AG04449 (cell line): ENCODE results near the gene HBG1.

Experiments used
- CTCF ChIA-PET: fragments of 350-600 bp; formaldehyde crosslinking; extraction: SDS; loops from one replicate; lab custom pipeline; 2021; ENCODE audit warnings: antibody characterized with exemption; lab: Yijun Ruan, JAX
- POLR2A ChIA-PET: fragments of 400-600, 350-600 bp; formaldehyde crosslinking; extraction: SDS; loops from one replicate; lab custom pipeline; 2020; ENCODE audit warnings: antibody characterized with exemption, inconsistent platforms; lab: Yijun Ruan, JAX
- DNase-seq: peaks from one replicate; pipeline ENCODE4 v3.0.0-alpha.2; 2010; ENCODE audit warnings: low read depth, low spot score
- H3K4me3 ChIP-seq: 2 replicates; pipeline ENCODE4 v1.5.1; 2011; ENCODE audit warnings: low read depth, mild to moderate bottlenecking, control low read depth, low read length
- TF ChIP-seq, protein P1 (sequence below): IDR thresholded peaks from one replicate; pipeline ENCODE4 v1.5.1; 2011; ENCODE audit warnings: mild to moderate bottlenecking, moderate library complexity, low read length, control low read depth, inconsistent platforms; ENCODE audit not compliant: insufficient read depth; ENCODE audit errors: missing control alignments

The HBG1 gene

DNA sequence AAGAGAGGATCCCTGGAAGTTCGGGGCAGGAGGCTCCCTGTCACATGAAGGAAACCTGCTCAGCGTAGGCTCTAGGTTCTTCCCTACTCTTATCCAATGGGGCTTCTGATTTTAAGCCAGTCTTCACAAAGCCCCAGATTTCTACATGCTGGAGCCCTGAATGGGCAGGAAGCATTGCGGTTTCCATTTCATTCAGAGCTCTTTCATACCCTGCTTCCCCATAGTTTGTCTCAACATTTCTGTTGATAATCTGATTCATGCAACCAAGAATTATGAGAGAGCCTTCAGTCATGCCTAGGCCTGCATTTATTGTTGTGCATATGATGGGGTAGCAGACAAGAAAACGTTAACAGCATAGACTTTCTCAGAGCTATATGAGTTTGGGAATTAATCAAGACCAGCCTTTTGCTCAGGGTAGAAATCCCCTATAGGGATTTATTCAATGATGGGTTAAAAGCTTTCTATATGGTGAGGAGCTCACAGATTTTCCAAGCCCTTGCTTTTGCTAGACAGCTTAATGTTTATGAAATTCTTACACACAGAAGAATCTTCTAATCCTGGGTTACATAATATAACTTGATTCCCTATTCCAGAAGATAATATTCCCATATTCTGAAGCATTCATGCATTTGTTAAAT lies 36.2 kb upstream of the HBG1 start:
- TF ChIP-seq, protein P1, sequence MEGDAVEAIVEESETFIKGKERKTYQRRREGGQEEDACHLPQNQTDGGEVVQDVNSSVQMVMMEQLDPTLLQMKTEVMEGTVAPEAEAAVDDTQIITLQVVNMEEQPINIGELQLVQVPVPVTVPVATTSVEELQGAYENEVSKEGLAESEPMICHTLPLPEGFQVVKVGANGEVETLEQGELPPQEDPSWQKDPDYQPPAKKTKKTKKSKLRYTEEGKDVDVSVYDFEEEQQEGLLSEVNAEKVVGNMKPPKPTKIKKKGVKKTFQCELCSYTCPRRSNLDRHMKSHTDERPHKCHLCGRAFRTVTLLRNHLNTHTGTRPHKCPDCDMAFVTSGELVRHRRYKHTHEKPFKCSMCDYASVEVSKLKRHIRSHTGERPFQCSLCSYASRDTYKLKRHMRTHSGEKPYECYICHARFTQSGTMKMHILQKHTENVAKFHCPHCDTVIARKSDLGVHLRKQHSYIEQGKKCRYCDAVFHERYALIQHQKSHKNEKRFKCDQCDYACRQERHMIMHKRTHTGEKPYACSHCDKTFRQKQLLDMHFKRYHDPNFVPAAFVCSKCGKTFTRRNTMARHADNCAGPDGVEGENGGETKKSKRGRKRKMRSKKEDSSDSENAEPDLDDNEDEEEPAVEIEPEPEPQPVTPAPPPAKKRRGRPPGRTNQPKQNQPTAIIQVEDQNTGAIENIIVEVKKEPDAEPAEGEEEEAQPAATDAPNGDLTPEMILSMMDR = no peak
- POLR2A ChIA-PET = no interaction called here
- CTCF ChIA-PET = interaction anchor here (1.0 kb wide), 1 partner anchor 84 kb away, joined by 3 read pairs; no protein-coding TSS in a partner anchor
- H3K4me3 ChIP-seq = no peak overlapping the region
- no peak for DNase-seq

DNA sequence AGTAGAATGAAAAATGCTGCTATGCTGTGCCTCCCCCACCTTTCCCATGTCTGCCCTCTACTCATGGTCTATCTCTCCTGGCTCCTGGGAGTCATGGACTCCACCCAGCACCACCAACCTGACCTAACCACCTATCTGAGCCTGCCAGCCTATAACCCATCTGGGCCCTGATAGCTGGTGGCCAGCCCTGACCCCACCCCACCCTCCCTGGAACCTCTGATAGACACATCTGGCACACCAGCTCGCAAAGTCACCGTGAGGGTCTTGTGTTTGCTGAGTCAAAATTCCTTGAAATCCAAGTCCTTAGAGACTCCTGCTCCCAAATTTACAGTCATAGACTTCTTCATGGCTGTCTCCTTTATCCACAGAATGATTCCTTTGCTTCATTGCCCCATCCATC lies 35.0 kb upstream of the HBG1 start:
- H3K4me3 ChIP-seq = no peak overlapping the region
- CTCF ChIA-PET = no interaction called here
- POLR2A ChIA-PET = no interaction called here
- TF ChIP-seq, protein P1 = no peak
- DNase-seq = no peak

DNA sequence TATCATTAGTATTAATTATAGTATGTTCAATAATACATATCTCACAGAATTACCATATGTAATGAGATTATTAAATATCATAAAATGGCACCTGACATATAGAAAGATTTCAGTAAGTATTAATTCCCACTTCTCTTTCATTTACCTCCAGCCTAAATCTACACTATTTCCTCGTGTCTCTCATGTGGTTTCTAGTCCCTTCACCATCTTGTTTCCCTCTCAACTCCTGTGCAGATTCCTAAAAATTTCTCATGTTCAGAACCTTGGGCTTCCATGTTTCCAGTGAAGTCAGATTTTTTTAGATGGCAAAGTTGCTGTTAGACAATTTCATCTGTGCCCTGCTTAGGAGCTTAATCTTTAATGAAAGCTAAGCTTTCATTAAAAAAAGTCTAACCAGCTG lies 34.2 kb upstream of the HBG1 start:
- ChIA-PET CTCF (no interaction called here), POLR2A (no interaction called here)

DNA sequence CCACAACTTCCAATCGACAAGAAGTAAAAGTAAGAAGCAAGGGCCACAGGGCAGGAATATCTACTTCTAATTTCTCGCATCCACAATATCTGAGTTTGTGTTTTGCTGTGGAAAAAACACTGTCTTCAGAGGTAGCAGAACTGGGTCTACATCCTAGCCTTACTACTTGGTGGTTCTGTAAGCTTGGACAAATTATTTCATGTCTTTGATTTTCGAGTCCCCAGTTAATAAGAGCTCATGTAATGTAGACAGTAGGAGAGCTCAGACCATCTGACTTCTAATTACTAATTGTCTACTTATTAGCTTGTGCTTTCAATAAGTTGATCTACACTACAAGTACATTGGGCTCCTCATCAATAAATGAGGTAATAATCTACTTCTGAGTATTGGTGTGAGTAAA lies 33.4 kb upstream of the HBG1 start:
- POLR2A ChIA-PET = interaction anchor here (0.6 kb wide), 1 partner anchor 46 kb away, joined by 3 read pairs; no protein-coding TSS in a partner anchor
- no peak for DNase-seq
- no peak overlapping the region for H3K4me3 ChIP-seq
- CTCF ChIA-PET = no interaction called here
- TF ChIP-seq, protein P1 = no peak

More for the DNA sequence above, 34.2 kb upstream of the HBG1 start:
- H3K4me3 ChIP-seq = no peak overlapping the region
- TF ChIP-seq, protein P1 = no peak
- no peak for DNase-seq

DNA sequence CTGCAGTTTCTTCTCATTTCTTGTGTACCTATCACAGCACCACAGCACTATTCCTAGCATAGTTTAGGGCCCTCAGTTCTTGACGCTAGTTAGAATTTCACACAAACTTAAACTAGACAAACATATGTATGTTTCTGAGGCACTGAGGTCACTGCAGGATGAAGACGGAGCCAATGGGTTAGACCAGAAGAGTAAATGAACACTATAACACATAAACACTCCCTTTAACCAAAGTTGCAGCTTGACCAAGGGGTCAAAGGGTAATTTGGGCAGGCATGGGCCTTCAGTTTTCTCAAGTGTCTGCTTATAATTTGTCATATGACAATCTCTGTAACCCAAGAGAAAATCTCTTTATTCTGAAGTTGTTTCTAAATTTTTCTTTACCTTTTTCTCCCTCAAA lies 33.0 kb upstream of the HBG1 start:
- DNase-seq = no peak
- TF ChIP-seq, protein P1 = no peak
- ChIA-PET POLR2A (no interaction called here), CTCF (interaction anchor here (1.2 to 1.5 kb wide), 2 partner anchors 8 to 21 kb away, joined by 3 to 6 read pairs; no protein-coding TSS in a partner anchor)
- no peak overlapping the region for H3K4me3 ChIP-seq

DNA sequence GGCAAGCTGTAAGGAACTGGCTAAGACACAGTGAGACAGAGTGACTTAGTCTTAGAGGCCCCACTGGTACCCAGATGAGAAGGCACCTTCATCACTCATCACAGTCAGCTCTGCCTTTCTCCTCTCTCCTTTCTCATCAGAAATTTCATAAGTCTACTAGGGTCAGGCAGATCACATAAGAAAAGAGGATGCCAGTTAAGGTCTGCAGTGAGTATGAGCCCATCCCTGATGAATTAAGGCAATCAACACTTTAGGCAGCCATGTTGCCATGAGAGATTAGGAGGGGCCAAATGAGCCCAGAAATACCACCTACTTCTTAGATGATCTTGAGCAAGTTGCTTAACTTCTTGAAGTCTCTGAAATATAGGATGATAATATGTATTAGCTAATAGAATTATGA lies 31.9 kb upstream of the HBG1 start:
- TF ChIP-seq, protein P1 = no peak
- ChIA-PET POLR2A (interaction anchor here (1.6 kb wide), 1 partner anchor 8 kb away, joined by 12 read pairs; no protein-coding TSS in a partner anchor), CTCF (interaction anchor here (1.2 to 1.5 kb wide), 3 partner anchors 8 to 22 kb away, joined by 3 to 6 read pairs (median 5); no protein-coding TSS in a partner anchor)
- no peak for DNase-seq
- H3K4me3 ChIP-seq = no peak overlapping the region
